Measurements from ENCODE around the gene RBM28. TPM values are rescaled to one million over a fixed set of nuclear protein-coding genes. Genes with fewer than 3 reads are reported as not detected.

RBM28 gene
- total RNA-seq, 1 experiment from 2014 or later = 45.3 TPM

DNA sequence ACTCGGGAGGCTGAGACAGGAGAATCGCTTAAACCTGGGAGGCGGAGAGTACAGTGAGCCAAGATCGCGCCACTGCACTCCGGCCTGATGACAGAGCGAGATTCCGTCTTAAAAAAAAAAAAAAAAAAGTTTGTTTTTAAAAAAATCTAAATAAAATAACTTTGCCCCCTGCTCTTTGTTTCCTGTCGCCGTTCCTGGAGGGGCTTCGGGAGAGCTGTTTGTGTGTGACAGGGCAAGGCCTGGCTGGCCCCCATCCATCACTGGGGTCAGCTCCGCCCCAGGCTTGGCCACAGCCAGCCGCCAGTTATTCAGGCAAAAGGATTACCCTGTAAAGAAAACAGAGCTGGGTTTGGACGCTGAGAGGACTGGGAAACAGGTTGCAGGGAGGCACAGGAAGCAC lies 86.2 kb downstream of the RBM28 start:
- DNase-seq (no peak), ATAC-seq (no peak)
- ChIA-PET CTCF (no interaction called here), POLR2A (ENCODE audit: unreplicated experiment) (no interaction called here)
- BruUV-seq (replicated peaks) = no TSS peak
- H3F3A ChIP-seq (ENCODE audit: low read length, unreplicated experiment) = peaks cover 4% of the 10 kb centered on the region
- H3K9ac ChIP-seq (ENCODE audit: low read length) = no peak overlapping the region
- TF ChIP-seq, protein P1, sequence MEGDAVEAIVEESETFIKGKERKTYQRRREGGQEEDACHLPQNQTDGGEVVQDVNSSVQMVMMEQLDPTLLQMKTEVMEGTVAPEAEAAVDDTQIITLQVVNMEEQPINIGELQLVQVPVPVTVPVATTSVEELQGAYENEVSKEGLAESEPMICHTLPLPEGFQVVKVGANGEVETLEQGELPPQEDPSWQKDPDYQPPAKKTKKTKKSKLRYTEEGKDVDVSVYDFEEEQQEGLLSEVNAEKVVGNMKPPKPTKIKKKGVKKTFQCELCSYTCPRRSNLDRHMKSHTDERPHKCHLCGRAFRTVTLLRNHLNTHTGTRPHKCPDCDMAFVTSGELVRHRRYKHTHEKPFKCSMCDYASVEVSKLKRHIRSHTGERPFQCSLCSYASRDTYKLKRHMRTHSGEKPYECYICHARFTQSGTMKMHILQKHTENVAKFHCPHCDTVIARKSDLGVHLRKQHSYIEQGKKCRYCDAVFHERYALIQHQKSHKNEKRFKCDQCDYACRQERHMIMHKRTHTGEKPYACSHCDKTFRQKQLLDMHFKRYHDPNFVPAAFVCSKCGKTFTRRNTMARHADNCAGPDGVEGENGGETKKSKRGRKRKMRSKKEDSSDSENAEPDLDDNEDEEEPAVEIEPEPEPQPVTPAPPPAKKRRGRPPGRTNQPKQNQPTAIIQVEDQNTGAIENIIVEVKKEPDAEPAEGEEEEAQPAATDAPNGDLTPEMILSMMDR (conservative IDR thresholded peaks at IDR 0.05; ENCODE audit: low read depth, low read length) = no peak
- TF ChIP-seq EZH2phosphoT487 (IDR thresholded peaks at IDR 0.05; ENCODE audit: borderline replicate concordance, low read length) (no peak), EZH2 (IDR thresholded peaks at IDR 0.05; ENCODE audit: low read length, unreplicated experiment) (no peak)
- peaks cover 17% of the 10 kb centered on the region for H3K4me1 ChIP-seq (ENCODE audit: insufficient read depth, low read length)
- intact Hi-C loops (cut with micrococcal nuclease) = no loop called here
- H3K4me3 ChIP-seq (ENCODE audit: low read length) = no peak overlapping the region
- no peaks in the 10 kb centered on the region for H3K27me3 ChIP-seq (ENCODE audit: low read length)
- H3K9me3 ChIP-seq (ENCODE audit: low read length) = no peaks in the 10 kb centered on the region
- H3K4me2 ChIP-seq (ENCODE audit: low read length) = no peak overlapping the region
- H2AFZ ChIP-seq (ENCODE audit: low read length) = no peak overlapping the region
- H3K79me2 ChIP-seq (ENCODE audit: low read length) = no peaks in the 10 kb centered on the region
- H4K20me1 ChIP-seq (ENCODE audit: low read length) = no peaks in the 10 kb centered on the region
- no peaks in the 10 kb centered on the region for H3K9me2 ChIP-seq (replicated peaks; ENCODE audit: low read length)
- no peaks in the 10 kb centered on the region for H3K36me3 ChIP-seq (ENCODE audit: low read depth, low read length)
- H3K27ac ChIP-seq (ENCODE audit: low read length) = no peak overlapping the region

DNA sequence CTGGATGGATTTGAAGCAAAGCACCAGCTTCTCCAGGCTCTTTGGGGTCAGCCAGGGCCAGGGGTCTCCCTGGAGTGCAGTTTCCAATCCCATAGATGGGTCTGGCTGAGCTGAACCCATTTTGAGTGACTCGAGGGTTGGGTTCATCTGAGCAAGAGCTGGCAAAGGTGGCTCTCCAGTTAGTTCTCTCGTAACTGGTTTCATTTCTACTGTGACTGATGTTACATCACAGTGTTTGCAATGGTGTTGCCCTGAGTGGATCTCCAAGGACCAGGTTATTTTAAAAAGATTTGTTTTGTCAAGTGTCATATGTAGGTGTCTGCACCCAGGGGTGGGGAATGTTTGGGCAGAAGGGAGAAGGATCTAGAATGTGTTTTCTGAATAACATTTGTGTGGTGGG lies 88.4 kb downstream of the RBM28 start:
- H4K20me1 ChIP-seq (ENCODE audit: low read length) = no peaks in the 10 kb centered on the region
- no peaks in the 10 kb centered on the region for H3K27me3 ChIP-seq (ENCODE audit: low read length)
- H3K36me3 ChIP-seq (ENCODE audit: low read depth, low read length) = no peaks in the 10 kb centered on the region
- ChIA-PET POLR2A (ENCODE audit: unreplicated experiment) (no interaction called here), CTCF (no interaction called here)
- H3K9ac ChIP-seq (ENCODE audit: low read length) = no peak overlapping the region
- H3K9me3 ChIP-seq (ENCODE audit: low read length) = no peaks in the 10 kb centered on the region
- H3K4me1 ChIP-seq (ENCODE audit: insufficient read depth, low read length) = peaks cover 13% of the 10 kb centered on the region
- no TSS peak for BruUV-seq (replicated peaks)
- no peak overlapping the region for H3K4me2 ChIP-seq (ENCODE audit: low read length)
- intact Hi-C loops (cut with micrococcal nuclease) = no loop called here
- no peak overlapping the region for H3K27ac ChIP-seq (ENCODE audit: low read length)
- H3K9me2 ChIP-seq (replicated peaks; ENCODE audit: low read length) = no peaks in the 10 kb centered on the region
- H3K4me3 ChIP-seq (ENCODE audit: low read length) = no peak overlapping the region
- ATAC-seq = no peak
- TF ChIP-seq, protein P1 (conservative IDR thresholded peaks at IDR 0.05; ENCODE audit: low read depth, low read length) = no peak
- no peak for TF ChIP-seq EZH2phosphoT487 (IDR thresholded peaks at IDR 0.05; ENCODE audit: borderline replicate concordance, low read length)
- TF ChIP-seq EZH2 (IDR thresholded peaks at IDR 0.05; ENCODE audit: low read length, unreplicated experiment) = no peak
- H3K79me2 ChIP-seq (ENCODE audit: low read length) = no peaks in the 10 kb centered on the region
- H3F3A ChIP-seq (ENCODE audit: low read length, unreplicated experiment) = peaks cover 4% of the 10 kb centered on the region
- no peak overlapping the region for H2AFZ ChIP-seq (ENCODE audit: low read length)
- DNase-seq = no peak

DNA sequence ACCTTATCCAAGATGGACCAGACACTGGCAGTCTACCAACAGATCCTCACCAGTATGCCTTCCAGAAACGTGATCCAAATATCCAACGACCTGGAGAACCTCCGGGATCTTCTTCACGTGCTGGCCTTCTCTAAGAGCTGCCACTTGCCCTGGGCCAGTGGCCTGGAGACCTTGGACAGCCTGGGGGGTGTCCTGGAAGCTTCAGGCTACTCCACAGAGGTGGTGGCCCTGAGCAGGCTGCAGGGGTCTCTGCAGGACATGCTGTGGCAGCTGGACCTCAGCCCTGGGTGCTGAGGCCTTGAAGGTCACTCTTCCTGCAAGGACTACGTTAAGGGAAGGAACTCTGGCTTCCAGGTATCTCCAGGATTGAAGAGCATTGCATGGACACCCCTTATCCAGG lies 89.2 kb downstream of the RBM28 start:
- Histone ChIP-seq H2AFZ (ENCODE audit: low read length) (no peak overlapping the region), H3K27me3 (ENCODE audit: low read length) (no peaks in the 10 kb centered on the region), H3K4me3 (ENCODE audit: low read length) (no peak overlapping the region), H3K4me1 (ENCODE audit: insufficient read depth, low read length) (peaks cover 6% of the 10 kb centered on the region), H3K79me2 (ENCODE audit: low read length) (no peaks in the 10 kb centered on the region), H4K20me1 (ENCODE audit: low read length) (no peaks in the 10 kb centered on the region), H3K4me2 (ENCODE audit: low read length) (no peak overlapping the region), H3K9ac (ENCODE audit: low read length) (no peak overlapping the region), H3F3A (ENCODE audit: low read length, unreplicated experiment) (peaks cover 3% of the 10 kb centered on the region), H3K9me2 (replicated peaks; ENCODE audit: low read length) (no peaks in the 10 kb centered on the region), H3K9me3 (ENCODE audit: low read length) (no peaks in the 10 kb centered on the region), H3K27ac (ENCODE audit: low read length) (no peak overlapping the region), H3K36me3 (ENCODE audit: low read depth, low read length) (no peaks in the 10 kb centered on the region)
- POLR2A ChIA-PET (ENCODE audit: unreplicated experiment) = no interaction called here
- DNase-seq = no peak
- CTCF ChIA-PET = no interaction called here
- BruUV-seq (replicated peaks) = no TSS peak
- TF ChIP-seq EZH2phosphoT487 (IDR thresholded peaks at IDR 0.05; ENCODE audit: borderline replicate concordance, low read length) (no peak), EZH2 (IDR thresholded peaks at IDR 0.05; ENCODE audit: low read length, unreplicated experiment) (no peak)
- TF ChIP-seq, protein P1 (conservative IDR thresholded peaks at IDR 0.05; ENCODE audit: low read depth, low read length) = no peak
- ATAC-seq = no peak
- intact Hi-C loops (cut with micrococcal nuclease) = no loop called here

Measured in PC-3 (cell line).